Mesenchymal stem cell (in vitro differentiated cells and primary cell): Measurements from ENCODE around the gene ZFYVE27.

Experiments used
- DNase-seq: peaks from one replicate; pipeline ENCODE4 v3.0.0-alpha.2; 2013
- H2AFZ ChIP-seq: one replicate; pipeline ENCODE4 v1.6.1; 2013; ENCODE audit warnings: low read depth, mild to moderate bottlenecking, control low read depth, inconsistent platforms, low read length, moderate library complexity
- H2AK5ac ChIP-seq: 2 replicates; pipeline ENCODE4 v1.6.1; 2013; ENCODE audit warnings: low read length, moderate library complexity, mild to moderate bottlenecking, inconsistent platforms; ENCODE audit not compliant: severe bottlenecking
- H2BK120ac ChIP-seq: one replicate; pipeline ENCODE4 v1.6.1; 2013; ENCODE audit warnings: low read depth, mild to moderate bottlenecking, inconsistent platforms, low read length, moderate library complexity
- H2BK12ac ChIP-seq, 2 experiments: one replicate each; pipeline ENCODE4 v1.6.1; 2013; ENCODE audit warnings: inconsistent platforms in 2 of 2, low read length in 2 of 2, mild to moderate bottlenecking in 2 of 2, moderate library complexity in 2 of 2, control low read depth in 1 of 2
- H2BK15ac ChIP-seq: one replicate; pipeline ENCODE4 v1.6.1; 2013; ENCODE audit warnings: mild to moderate bottlenecking, low read depth, inconsistent platforms; ENCODE audit not compliant: poor library complexity, severe bottlenecking
- H2BK5ac ChIP-seq: 2 replicates; pipeline ENCODE4 v1.6.1; 2013; ENCODE audit warnings: low read depth, mild to moderate bottlenecking, low read length, control low read depth, inconsistent platforms; ENCODE audit not compliant: poor library complexity, severe bottlenecking
- H3K14ac ChIP-seq, 2 experiments: one replicate each; pipeline ENCODE4 v1.6.1; 2013; ENCODE audit warnings: inconsistent platforms in 2 of 2, low read length in 2 of 2, control low read depth in 1 of 2, mild to moderate bottlenecking in 1 of 2, moderate library complexity in 1 of 2
- H3K18ac ChIP-seq, 2 experiments: one replicate each; pipeline ENCODE4 v1.6.1; 2013; ENCODE audit warnings: inconsistent platforms in 2 of 2, low read length in 2 of 2, control low read depth in 1 of 2, low read depth in 1 of 2, mild to moderate bottlenecking in 1 of 2
- H3K23ac ChIP-seq, 2 experiments: one replicate each; pipeline ENCODE4 v1.6.1; 2013; ENCODE audit warnings: inconsistent platforms in 2 of 2, low read length in 2 of 2, mild to moderate bottlenecking in 2 of 2, moderate library complexity in 2 of 2, control low read depth in 1 of 2
- H3K27ac ChIP-seq: 2 replicates; pipeline ENCODE4 v1.5.1; 2013; ENCODE audit warnings: mild to moderate bottlenecking, moderate library complexity, low read length, control low read depth, inconsistent platforms; ENCODE audit not compliant: poor library complexity, severe bottlenecking
- H3K27me3 ChIP-seq, 2 experiments: 2 replicates each; pipeline versions ENCODE4 v1.6.1 to v1.7.0; 2013; ENCODE audit warnings: low read length in 2 of 2, mild to moderate bottlenecking in 2 of 2, moderate library complexity in 2 of 2, control low read depth in 1 of 2, inconsistent platforms in 1 of 2; ENCODE audit not compliant: control insufficient read depth in 1 of 2, insufficient read depth in 1 of 2
- H3K36me3 ChIP-seq, 2 experiments: 2 replicates each; pipeline versions ENCODE4 v1.6.1 to v1.7.0; 2013; ENCODE audit warnings: low read length in 2 of 2, control low read depth in 1 of 2, inconsistent platforms in 1 of 2, low read depth in 1 of 2, mild to moderate bottlenecking in 1 of 2; ENCODE audit not compliant: insufficient read depth in 2 of 2, control insufficient read depth in 1 of 2
- H3K4ac ChIP-seq, 2 experiments: one replicate each; pipeline ENCODE4 v1.6.1; 2013; ENCODE audit warnings: inconsistent platforms in 2 of 2, low read length in 2 of 2, mild to moderate bottlenecking in 2 of 2, moderate library complexity in 2 of 2, control low read depth in 1 of 2, low read depth in 1 of 2
- H3K4me1 ChIP-seq: 2 replicates; pipeline ENCODE4 v1.6.1; 2013; ENCODE audit warnings: low read depth, low read length, control low read depth; ENCODE audit not compliant: control insufficient read depth, insufficient read depth
- H3K4me2 ChIP-seq: 2 replicates; pipeline ENCODE4 v1.6.1; 2013; ENCODE audit warnings: low read length, mild to moderate bottlenecking, inconsistent platforms; ENCODE audit not compliant: poor library complexity, severe bottlenecking
- H3K4me3 ChIP-seq, 2 experiments: 2 replicates each; pipeline versions ENCODE4 v1.5.1 to v1.7.0; 2013; ENCODE audit warnings: low read length in 2 of 2, mild to moderate bottlenecking in 2 of 2, control low read depth in 1 of 2, low read depth in 1 of 2; ENCODE audit not compliant: insufficient read depth in 1 of 2
- H3K79me1 ChIP-seq: replicated peaks from 2 replicates; pipeline ENCODE4 v1.6.1; 2013; ENCODE audit warnings: mild to moderate bottlenecking, control low read depth, low read length, inconsistent platforms; ENCODE audit not compliant: poor library complexity, severe bottlenecking
- H3K9ac ChIP-seq: 2 replicates; pipeline ENCODE4 v1.7.0; 2013; ENCODE audit warnings: mild to moderate bottlenecking, low read length, moderate library complexity
- H3K9me3 ChIP-seq: 2 replicates; pipeline ENCODE4 v1.7.0; 2013; ENCODE audit warnings: mild to moderate bottlenecking, low read length; ENCODE audit not compliant: control insufficient read depth
- H4K8ac ChIP-seq: one replicate; pipeline ENCODE4 v1.6.1; 2013; ENCODE audit warnings: inconsistent platforms, mild to moderate bottlenecking, low read length, moderate library complexity
- H4K91ac ChIP-seq: one replicate; pipeline ENCODE4 v1.6.1; 2013; ENCODE audit warnings: mild to moderate bottlenecking, low read length, inconsistent platforms
- WGBS: methylation state at CpG from one replicate; pipeline ENCODE4 v1.1.7; 2013; ENCODE audit warnings: mixed read lengths; 5-methylcytosine and 5-hydroxymethylcytosine counted together

ZFYVE27 gene

DNA sequence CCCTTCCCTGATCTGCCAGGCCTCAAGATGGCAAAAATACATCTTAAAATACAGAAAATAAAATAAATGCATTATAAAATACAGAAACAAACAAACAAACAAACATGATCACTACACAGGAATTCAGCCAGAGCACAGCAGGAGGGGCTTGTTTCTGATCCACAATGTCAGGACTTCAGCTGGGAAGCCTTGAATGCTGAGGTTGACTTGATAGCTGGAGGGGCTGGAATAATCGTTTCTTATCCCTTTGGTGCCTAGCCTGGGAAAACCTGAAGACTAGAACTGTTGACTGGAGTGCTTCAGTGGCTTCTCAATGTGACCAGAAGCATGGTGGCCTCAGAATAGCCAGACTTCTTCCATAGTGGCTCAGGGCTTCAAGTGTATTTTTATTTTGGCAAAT lies 32.6 kb upstream of the ZFYVE27 start:
- no peak overlapping the region for H2BK5ac ChIP-seq
- H3K27ac ChIP-seq, result no peak overlapping the region
- no peak overlapping the region for H3K4ac ChIP-seq
- no peak overlapping the region for H3K4me3 ChIP-seq
- 92% methylated on average over 1 of the region's 1 CpG for WGBS
- no peak overlapping the region for H2BK120ac ChIP-seq
- H3K4me1 ChIP-seq, result peaks cover 6% of the 10 kb centered on the region
- H2AK5ac ChIP-seq, result no peak overlapping the region
- DNase-seq, result no peak
- no peak overlapping the region for H3K9ac ChIP-seq
- no peak overlapping the region for H4K91ac ChIP-seq
- no peak overlapping the region for H3K14ac ChIP-seq
- no peak overlapping the region for H4K8ac ChIP-seq
- no peak overlapping the region for H2BK15ac ChIP-seq
- H3K4me2 ChIP-seq, result no peak overlapping the region
- H3K23ac ChIP-seq, result no peak overlapping the region
- no peak overlapping the region for H2BK12ac ChIP-seq
- no peaks in the 10 kb centered on the region for H3K27me3 ChIP-seq
- no peak overlapping the region for H2AFZ ChIP-seq
- no peaks in the 10 kb centered on the region for H3K79me1 ChIP-seq
- no peaks in the 10 kb centered on the region for H3K9me3 ChIP-seq
- no peak overlapping the region for H3K18ac ChIP-seq
- no peaks in the 10 kb centered on the region for H3K36me3 ChIP-seq

DNA sequence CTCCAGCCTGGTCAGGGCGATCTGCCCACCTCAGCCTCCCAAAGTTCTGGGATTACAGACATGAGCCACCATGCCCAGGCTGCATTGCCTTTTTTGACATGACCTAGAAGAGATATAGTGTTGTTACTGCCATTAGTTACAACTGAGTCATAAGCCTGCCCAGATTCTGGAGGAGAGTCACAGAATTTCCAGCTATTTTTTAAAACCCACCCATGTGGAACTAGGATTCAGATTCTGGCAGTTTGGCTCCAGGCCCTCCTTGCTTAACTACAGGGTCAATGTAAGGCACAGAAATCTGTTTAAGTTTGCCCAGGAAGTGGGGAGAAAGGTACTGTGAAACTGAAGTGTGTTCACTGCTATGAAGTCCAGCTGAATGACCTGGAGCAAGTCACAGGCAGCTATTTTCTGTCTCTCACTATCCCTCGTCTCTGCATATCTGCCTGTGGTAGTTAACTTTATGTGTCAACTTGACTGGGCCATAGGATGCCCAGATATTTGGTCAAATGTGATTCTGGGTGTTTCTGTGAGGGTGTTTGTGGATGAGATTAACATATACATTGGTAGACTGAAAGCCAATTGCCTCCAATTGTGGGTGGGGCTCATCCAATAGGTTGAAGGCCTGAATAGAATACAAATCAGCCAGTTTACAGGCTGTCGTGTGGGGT lies 31.8 kb upstream of the ZFYVE27 start:
- Histone ChIP-seq H3K4me2 (no peak overlapping the region), H4K91ac (no peak overlapping the region), H3K27me3 (no peaks in the 10 kb centered on the region), H3K18ac (no peak overlapping the region), H4K8ac (no peak overlapping the region), H3K9ac (no peak overlapping the region), H2BK15ac (no peak overlapping the region), H2BK12ac (no peak overlapping the region), H3K4me3 (no peak overlapping the region), H3K36me3 (no peaks in the 10 kb centered on the region), H3K14ac (no peak overlapping the region), H3K27ac (no peak overlapping the region), H2BK5ac (no peak overlapping the region), H3K9me3 (no peaks in the 10 kb centered on the region), H2BK120ac (no peak overlapping the region), H3K4me1 (peaks cover 8% of the 10 kb centered on the region), H2AFZ (no peak overlapping the region), H3K23ac (peak overlapping the region in 1 of 2 experiments; percentile 29), H2AK5ac (no peak overlapping the region), H3K79me1 (no peaks in the 10 kb centered on the region), H3K4ac (no peak overlapping the region)
- no peak for DNase-seq
- 92% methylated on average over 3 of the region's 3 CpGs for whole genome bisulfite sequencing

DNA sequence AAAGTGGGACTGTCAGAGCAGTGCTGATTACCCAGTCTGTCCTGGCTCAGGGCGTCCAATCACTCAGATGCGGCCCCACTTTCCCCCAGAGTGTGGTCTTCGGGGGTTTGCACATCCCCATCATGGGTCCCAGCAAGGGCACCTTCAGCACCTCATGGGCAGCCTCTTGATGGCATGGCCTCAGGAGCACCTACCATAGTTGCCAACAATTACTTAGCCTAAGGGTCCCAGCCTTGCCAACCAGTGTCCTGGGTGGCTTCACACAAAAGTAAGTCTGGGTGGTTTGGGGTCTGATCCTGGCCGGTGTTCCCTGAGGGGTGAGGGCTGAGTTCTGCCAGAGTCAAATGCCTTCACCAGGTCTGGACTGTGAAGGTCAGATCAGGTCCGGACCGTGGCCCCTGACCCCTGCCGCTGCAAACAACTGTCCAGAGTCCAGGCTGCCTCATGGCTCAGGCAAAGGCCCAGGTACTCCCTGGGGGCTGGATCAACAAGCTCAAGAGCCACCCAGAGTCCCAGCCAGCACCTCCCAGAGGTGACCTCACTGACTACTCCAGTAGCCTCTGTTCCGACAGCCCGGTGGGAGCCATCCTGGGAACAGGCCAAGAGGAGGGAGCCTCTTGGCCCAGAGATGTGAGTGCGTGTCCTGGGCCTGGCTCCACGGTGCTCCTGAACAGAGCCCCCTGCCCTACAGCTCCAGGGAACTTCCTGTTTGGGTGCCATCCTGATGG lies 29.6 kb upstream of the ZFYVE27 start:
- Histone ChIP-seq H3K4me2 (no peak overlapping the region), H3K9ac (no peak overlapping the region), H3K36me3 (no peaks in the 10 kb centered on the region), H2BK120ac (no peak overlapping the region), H2BK5ac (no peak overlapping the region), H3K27ac (no peak overlapping the region), H3K79me1 (no peaks in the 10 kb centered on the region), H2BK12ac (no peak overlapping the region), H3K27me3 (no peaks in the 10 kb centered on the region), H3K4me1 (peaks cover 5% of the 10 kb centered on the region), H3K4me3 (no peak overlapping the region), H3K4ac (no peak overlapping the region), H3K9me3 (no peaks in the 10 kb centered on the region), H3K14ac (peak overlapping the region in 1 of 2 experiments; percentile 11), H3K23ac (no peak overlapping the region), H4K8ac (no peak overlapping the region), H4K91ac (no peak overlapping the region), H2AFZ (no peak overlapping the region), H3K18ac (no peak overlapping the region), H2BK15ac (no peak overlapping the region), H2AK5ac (peak overlapping the region; percentile 35)
- 90% methylated on average over 10 of the region's 11 CpGs for WGBS
- DNase-seq, result no peak

DNA sequence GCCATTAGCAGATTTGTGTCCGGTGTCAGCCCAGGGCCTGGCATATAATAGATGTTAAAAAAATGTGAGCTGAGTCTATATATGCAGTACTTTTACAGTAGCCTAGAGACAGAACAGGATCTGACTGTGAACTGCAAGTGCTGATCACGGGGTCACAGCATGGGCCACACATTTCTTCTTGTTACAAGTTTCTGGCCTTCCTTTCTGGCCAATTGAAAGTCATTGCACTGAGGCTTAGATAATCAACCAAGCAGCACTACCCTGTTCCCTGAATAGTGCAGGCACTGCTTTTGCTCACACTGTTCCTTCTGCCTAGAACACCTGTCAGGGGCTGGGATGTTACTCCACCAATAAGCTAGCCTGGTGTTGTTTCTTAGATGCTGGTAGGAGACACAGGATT lies 28.8 kb upstream of the ZFYVE27 start:
- no peak overlapping the region for H4K8ac ChIP-seq
- no peaks in the 10 kb centered on the region for H3K9me3 ChIP-seq
- peaks cover 3% of the 10 kb centered on the region for H3K79me1 ChIP-seq
- H3K9ac ChIP-seq, result no peak overlapping the region
- no peak overlapping the region for H3K4me2 ChIP-seq
- H2BK15ac ChIP-seq, result no peak overlapping the region
- no peaks in the 10 kb centered on the region for H3K36me3 ChIP-seq
- no peak overlapping the region for H3K18ac ChIP-seq
- no peak for DNase-seq
- H3K4me1 ChIP-seq, result peaks cover 9% of the 10 kb centered on the region
- peak overlapping the region; percentile 27 for H2AK5ac ChIP-seq
- no peak overlapping the region for H2BK120ac ChIP-seq
- H3K4ac ChIP-seq, result no peak overlapping the region
- H3K27me3 ChIP-seq, result no peaks in the 10 kb centered on the region
- 98% methylated on average over 2 of the region's 2 CpGs for WGBS
- H3K23ac ChIP-seq, result no peak overlapping the region
- no peak overlapping the region for H2BK5ac ChIP-seq
- H2AFZ ChIP-seq, result no peak overlapping the region
- H3K27ac ChIP-seq, result no peak overlapping the region
- no peak overlapping the region for H2BK12ac ChIP-seq
- H4K91ac ChIP-seq, result no peak overlapping the region
- H3K4me3 ChIP-seq, result no peak overlapping the region
- no peak overlapping the region for H3K14ac ChIP-seq
